HepG2 (cell line): ENCODE measurements around the gene ARHGEF39. TPM values are rescaled to one million over a fixed set of nuclear protein-coding genes. Genes with fewer than 3 reads are reported as not detected.

Source experiments
- FOXK1 ChIP-seq: sonication (generic); formaldehyde crosslinking; IDR thresholded peaks from 2 replicates; pipeline ENCODE4 v1.4.0; 2020; ENCODE audit warnings: low read depth, missing genetic modification reagents, borderline replicate concordance
- HHEX ChIP-seq: IDR thresholded peaks from 2 replicates; pipeline ENCODE4 v1.6.1; 2016; ENCODE audit warnings: control low read depth
- HMG20A ChIP-seq: IDR thresholded peaks from 2 replicates; pipeline ENCODE4 v1.6.1; 2016; ENCODE audit warnings: borderline replicate concordance
- HNRNPUL1 ChIP-seq: fragments of 200-400 bp; formaldehyde crosslinking; IDR thresholded peaks from 2 replicates; pipeline ENCODE4 v1.6.1; 2017; ENCODE audit warnings: low read depth, mild to moderate bottlenecking, low read length, moderate library complexity
- HOXD1 ChIP-seq: sonication (generic); formaldehyde crosslinking; IDR thresholded peaks from 2 replicates; pipeline ENCODE4 v1.5.0; 2020; ENCODE audit warnings: missing genetic modification reagents
- MAZ ChIP-seq, 2 experiments: sonication (generic) in 1 of 2; formaldehyde crosslinking in 1 of 2; IDR thresholded peaks; 2 replicates each; pipeline versions ENCODE4 v1.5.0 to v1.6.1; 2012 to 2020; ENCODE audit warnings: low read depth in 2 of 2, mild to moderate bottlenecking in 2 of 2, borderline replicate concordance in 1 of 2, improper control_type of control experiment in 1 of 2, low read length in 1 of 2, missing genetic modification reagents in 1 of 2, moderate library complexity in 1 of 2
- MED1 ChIP-seq: sonication (generic); formaldehyde crosslinking; IDR thresholded peaks from 2 replicates; pipeline ENCODE4 v1.4.0; 2020; ENCODE audit warnings: missing genetic modification reagents
- ZNF333 ChIP-seq: sonication (generic); formaldehyde crosslinking; IDR thresholded peaks from 2 replicates; pipeline ENCODE4 v1.4.0; 2020; ENCODE audit warnings: mild to moderate bottlenecking, missing genetic modification reagents, borderline replicate concordance
- ZNF354B ChIP-seq: sonication (generic); formaldehyde crosslinking; IDR thresholded peaks from 2 replicates; pipeline ENCODE4 v1.8.0; 2022; ENCODE audit warnings: mild to moderate bottlenecking, missing genetic modification reagents
- polyA plus RNA-seq, 8 experiments: library from polyadenylated mRNA; depleted of rRNA in 3 of 8; stranded (reverse) in 7 of 8; unstranded in 1 of 8; fragments of >200 nt; fragmentation: Illumina TruSeq in 4 of 8; extraction: Trizol in 4 of 8; gene quantifications; 2 replicates each; pipeline versions ENCODE4 v1.2.1 to v1.2.3, GENCODE V29; 2011 to 2016; ENCODE audit warnings: low read depth in 4 of 8, missing spikeins in 1 of 8, mixed read lengths in 1 of 8; ENCODE audit not compliant: insufficient read depth in 1 of 8
- total RNA-seq, 5 experiments: library from RNA; depleted of rRNA; stranded (reverse); fragments of >200 nt; fragmentation: Illumina TruSeq; extraction: Trizol; gene quantifications; 2 replicates each; pipeline ENCODE4 v1.2.3, GENCODE V29; 2016; ENCODE audit warnings: low read depth in 1 of 5
- TF ChIP-seq, protein P1 (sequence below): sonication (generic); formaldehyde crosslinking; IDR thresholded peaks from 2 replicates; pipeline ENCODE4 v1.8.1; 2022; ENCODE audit warnings: low read depth, mild to moderate bottlenecking, missing genetic modification reagents
- TF ChIP-seq, protein P2 (sequence below): sonication (generic); formaldehyde crosslinking; IDR thresholded peaks from 2 replicates; pipeline ENCODE4 v1.4.0; 2020; ENCODE audit warnings: missing genetic modification reagents
- TF ChIP-seq, protein P3 (sequence below): sonication (generic); formaldehyde crosslinking; IDR thresholded peaks from 2 replicates; pipeline ENCODE4 v1.5.0; 2020; ENCODE audit warnings: mild to moderate bottlenecking, missing genetic modification reagents
- TF ChIP-seq, protein P4 (sequence below): sonication (generic); formaldehyde crosslinking; IDR thresholded peaks from 2 replicates; pipeline ENCODE4 v1.4.0; 2020; ENCODE audit warnings: missing genetic modification reagents, mild to moderate bottlenecking, borderline replicate concordance
- TF ChIP-seq, protein P5 (sequence below): sonication (generic); formaldehyde crosslinking; IDR thresholded peaks from 2 replicates; pipeline ENCODE4 v1.5.1; 2020; ENCODE audit warnings: missing genetic modification reagents, mild to moderate bottlenecking, borderline replicate concordance

The ARHGEF39 gene
- total and polyA plus RNA-seq, 2 of the 13 experiments (the other 11 are each of a cell fraction or from before 2014, with no cell fraction given), result 11.2 to 12.3 TPM

DNA sequence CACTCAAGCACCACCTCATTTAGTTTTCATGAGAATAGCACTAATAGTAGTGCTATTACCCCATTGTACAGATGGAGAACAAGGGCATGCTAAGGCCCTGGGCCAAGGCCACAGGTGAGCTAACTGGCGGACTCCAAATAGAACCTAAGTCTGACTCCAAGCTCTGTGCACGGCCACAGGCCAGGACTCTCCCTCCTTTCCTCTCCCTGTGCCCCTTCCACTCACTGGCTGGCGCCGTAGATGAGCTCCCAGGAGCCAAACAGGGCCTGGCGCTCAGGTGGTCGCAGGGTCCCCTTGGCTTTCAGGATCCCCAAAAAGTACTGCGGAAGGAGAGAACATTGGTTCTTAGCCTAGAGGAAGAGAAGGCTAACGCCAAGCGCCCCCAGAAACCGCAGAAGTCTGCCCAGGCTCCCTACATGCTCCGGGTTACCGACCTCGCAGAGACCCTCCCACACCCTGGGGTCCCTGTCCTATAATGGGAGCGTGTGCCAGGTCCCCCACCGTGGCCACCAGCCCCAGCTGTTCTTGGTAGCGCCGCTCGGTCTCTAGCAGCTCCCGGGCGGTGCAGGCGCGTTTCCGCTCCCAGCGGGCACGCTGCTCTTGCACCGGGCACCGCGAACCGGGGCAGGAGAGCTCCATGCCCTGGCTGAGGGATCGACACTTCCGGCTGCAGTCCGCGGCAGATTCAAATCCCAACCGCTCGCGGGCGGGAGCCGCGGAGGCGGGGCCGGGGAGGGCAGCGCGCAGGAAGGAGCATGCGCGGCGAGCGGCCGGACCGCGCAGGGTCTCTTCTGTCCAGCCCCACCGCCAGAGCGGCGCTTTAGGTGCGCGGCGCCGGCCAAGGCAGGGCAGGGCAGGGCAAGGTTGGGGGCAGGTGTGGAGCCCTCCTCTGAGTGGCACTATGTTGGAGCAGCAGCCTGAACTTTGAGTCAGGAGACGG lies at the start of gene ARHGEF39 (continued):
- TF ChIP-seq, protein P1, sequence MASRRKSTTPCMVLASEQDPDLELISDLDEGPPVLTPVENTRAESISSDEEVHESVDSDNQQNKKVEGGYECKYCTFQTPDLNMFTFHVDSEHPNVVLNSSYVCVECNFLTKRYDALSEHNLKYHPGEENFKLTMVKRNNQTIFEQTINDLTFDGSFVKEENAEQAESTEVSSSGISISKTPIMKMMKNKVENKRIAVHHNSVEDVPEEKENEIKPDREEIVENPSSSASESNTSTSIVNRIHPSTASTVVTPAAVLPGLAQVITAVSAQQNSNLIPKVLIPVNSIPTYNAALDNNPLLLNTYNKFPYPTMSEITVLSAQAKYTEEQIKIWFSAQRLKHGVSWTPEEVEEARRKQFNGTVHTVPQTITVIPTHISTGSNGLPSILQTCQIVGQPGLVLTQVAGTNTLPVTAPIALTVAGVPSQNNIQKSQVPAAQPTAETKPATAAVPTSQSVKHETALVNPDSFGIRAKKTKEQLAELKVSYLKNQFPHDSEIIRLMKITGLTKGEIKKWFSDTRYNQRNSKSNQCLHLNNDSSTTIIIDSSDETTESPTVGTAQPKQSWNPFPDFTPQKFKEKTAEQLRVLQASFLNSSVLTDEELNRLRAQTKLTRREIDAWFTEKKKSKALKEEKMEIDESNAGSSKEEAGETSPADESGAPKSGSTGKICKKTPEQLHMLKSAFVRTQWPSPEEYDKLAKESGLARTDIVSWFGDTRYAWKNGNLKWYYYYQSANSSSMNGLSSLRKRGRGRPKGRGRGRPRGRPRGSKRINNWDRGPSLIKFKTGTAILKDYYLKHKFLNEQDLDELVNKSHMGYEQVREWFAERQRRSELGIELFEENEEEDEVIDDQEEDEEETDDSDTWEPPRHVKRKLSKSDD, result peak; percentile 80; the same call in 1 of the 2 replicates
- TF ChIP-seq HMG20A (CRISPR knock-in tag) (no peak), MAZ (IDR thresholded peaks at IDR 0.05; ENCODE audit: borderline replicate concordance, low read depth, low read length) (peak; percentile 91), MAZ (CRISPR knock-in tag; IDR thresholded peaks at IDR 0.05; ENCODE audit: low read depth) (peak; percentile 87; the same call in 1 of the 2 replicates), ZNF354B (CRISPR knock-in tag) (no peak), MED1 (CRISPR knock-in tag) (peak; percentile 78), ZNF333 (CRISPR knock-in tag) (no peak; the same call in 1 of the 2 replicates), HOXD1 (no peak; the same call in 1 of the 2 replicates), HNRNPUL1 (no peak), HHEX (CRISPR knock-in tag) (no peak), FOXK1 (no peak)
- TF ChIP-seq, protein P2, sequence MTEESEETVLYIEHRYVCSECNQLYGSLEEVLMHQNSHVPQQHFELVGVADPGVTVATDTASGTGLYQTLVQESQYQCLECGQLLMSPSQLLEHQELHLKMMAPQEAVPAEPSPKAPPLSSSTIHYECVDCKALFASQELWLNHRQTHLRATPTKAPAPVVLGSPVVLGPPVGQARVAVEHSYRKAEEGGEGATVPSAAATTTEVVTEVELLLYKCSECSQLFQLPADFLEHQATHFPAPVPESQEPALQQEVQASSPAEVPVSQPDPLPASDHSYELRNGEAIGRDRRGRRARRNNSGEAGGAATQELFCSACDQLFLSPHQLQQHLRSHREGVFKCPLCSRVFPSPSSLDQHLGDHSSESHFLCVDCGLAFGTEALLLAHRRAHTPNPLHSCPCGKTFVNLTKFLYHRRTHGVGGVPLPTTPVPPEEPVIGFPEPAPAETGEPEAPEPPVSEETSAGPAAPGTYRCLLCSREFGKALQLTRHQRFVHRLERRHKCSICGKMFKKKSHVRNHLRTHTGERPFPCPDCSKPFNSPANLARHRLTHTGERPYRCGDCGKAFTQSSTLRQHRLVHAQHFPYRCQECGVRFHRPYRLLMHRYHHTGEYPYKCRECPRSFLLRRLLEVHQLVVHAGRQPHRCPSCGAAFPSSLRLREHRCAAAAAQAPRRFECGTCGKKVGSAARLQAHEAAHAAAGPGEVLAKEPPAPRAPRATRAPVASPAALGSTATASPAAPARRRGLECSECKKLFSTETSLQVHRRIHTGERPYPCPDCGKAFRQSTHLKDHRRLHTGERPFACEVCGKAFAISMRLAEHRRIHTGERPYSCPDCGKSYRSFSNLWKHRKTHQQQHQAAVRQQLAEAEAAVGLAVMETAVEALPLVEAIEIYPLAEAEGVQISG (CRISPR knock-in tag), result peak; percentile 96
- TF ChIP-seq, protein P3, sequence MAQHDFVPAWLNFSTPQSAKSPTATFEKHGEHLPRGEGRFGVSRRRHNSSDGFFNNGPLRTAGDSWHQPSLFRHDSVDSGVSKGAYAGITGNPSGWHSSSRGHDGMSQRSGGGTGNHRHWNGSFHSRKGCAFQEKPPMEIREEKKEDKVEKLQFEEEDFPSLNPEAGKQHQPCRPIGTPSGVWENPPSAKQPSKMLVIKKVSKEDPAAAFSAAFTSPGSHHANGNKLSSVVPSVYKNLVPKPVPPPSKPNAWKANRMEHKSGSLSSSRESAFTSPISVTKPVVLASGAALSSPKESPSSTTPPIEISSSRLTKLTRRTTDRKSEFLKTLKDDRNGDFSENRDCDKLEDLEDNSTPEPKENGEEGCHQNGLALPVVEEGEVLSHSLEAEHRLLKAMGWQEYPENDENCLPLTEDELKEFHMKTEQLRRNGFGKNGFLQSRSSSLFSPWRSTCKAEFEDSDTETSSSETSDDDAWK, result no peak
- TF ChIP-seq, protein P4, sequence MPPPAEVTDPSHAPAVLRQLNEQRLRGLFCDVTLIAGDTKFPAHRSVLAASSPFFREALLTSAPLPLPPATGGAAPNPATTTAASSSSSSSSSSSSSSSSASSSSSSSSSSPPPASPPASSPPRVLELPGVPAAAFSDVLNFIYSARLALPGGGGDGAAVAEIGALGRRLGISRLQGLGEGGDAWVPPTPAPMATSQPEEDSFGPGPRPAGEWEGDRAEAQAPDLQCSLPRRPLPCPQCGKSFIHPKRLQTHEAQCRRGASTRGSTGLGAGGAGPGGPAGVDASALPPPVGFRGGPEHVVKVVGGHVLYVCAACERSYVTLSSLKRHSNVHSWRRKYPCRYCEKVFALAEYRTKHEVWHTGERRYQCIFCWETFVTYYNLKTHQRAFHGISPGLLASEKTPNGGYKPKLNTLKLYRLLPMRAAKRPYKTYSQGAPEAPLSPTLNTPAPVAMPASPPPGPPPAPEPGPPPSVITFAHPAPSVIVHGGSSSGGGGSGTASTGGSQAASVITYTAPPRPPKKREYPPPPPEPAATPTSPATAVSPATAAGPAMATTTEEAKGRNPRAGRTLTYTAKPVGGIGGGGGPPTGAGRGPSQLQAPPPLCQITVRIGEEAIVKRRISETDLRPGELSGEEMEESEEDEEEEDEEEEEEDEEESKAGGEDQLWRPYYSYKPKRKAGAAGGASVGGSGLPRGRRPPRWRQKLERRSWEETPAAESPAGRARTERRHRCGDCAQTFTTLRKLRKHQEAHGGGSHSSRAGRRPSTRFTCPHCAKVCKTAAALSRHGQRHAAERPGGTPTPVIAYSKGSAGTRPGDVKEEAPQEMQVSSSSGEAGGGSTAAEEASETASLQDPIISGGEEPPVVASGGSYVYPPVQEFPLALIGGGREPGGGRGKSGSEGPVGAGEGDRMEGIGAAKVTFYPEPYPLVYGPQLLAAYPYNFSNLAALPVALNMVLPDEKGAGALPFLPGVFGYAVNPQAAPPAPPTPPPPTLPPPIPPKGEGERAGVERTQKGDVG, result no peak
- TF ChIP-seq, protein P5, sequence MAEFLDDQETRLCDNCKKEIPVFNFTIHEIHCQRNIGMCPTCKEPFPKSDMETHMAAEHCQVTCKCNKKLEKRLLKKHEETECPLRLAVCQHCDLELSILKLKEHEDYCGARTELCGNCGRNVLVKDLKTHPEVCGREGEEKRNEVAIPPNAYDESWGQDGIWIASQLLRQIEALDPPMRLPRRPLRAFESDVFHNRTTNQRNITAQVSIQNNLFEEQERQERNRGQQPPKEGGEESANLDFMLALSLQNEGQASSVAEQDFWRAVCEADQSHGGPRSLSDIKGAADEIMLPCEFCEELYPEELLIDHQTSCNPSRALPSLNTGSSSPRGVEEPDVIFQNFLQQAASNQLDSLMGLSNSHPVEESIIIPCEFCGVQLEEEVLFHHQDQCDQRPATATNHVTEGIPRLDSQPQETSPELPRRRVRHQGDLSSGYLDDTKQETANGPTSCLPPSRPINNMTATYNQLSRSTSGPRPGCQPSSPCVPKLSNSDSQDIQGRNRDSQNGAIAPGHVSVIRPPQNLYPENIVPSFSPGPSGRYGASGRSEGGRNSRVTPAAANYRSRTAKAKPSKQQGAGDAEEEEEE, result no peak
